H1 (cell line): ENCODE data around the gene FKBP10. TPM values are rescaled to one million over a fixed set of nuclear protein-coding genes. Genes with fewer than 3 reads are reported as not detected.

Source experiments
- CTCF ChIA-PET: fragments of 300-600 bp; sonication (Branson Sonifier 250); formaldehyde crosslinking; loops from one replicate; lab custom pipeline; 2021; ENCODE audit not compliant: partially characterized antibody; lab: Charles Lee
- POLR2A ChIA-PET: fragments of 300-600 bp; sonication (Branson Sonifier 250); formaldehyde crosslinking; loops from one replicate; lab custom pipeline; 2021; ENCODE audit warnings: inconsistent platforms; ENCODE audit not compliant: partially characterized antibody; lab: Charles Lee
- DNase-seq, 2 experiments: peaks; one replicate each; pipeline versions ENCODE4 v3.0.0 to v3.0.0-alpha.2; 2010 to 2022; ENCODE audit warnings: low spot score in 2 of 2, low read depth in 1 of 2, mixed read lengths in 1 of 2
- FAIRE-seq: peaks from 2 replicates; lab custom pipeline; 2011; peaks lifted over from hg19 to GRCh38; lab: Jason Lieb, UNC
- H2AFZ ChIP-seq: 2 replicates; pipeline ENCODE4 v1.8.1; 2012; ENCODE audit warnings: low read length, inconsistent platforms
- H2AK5ac ChIP-seq: 2 replicates; pipeline ENCODE4 v1.6.1; 2013; ENCODE audit warnings: low read depth, low read length
- H2BK120ac ChIP-seq: replicated peaks from 2 replicates; pipeline ENCODE3; 2013; ENCODE audit warnings: low read depth, low read length, inconsistent platforms
- H2BK12ac ChIP-seq: 2 replicates; pipeline ENCODE4 v1.6.1; 2013; ENCODE audit warnings: low read depth, low read length
- H2BK15ac ChIP-seq: 2 replicates; pipeline ENCODE4 v1.6.1; 2013; ENCODE audit warnings: low read length
- H2BK20ac ChIP-seq: 2 replicates; pipeline ENCODE4 v1.6.1; 2013; ENCODE audit warnings: low read length
- H2BK5ac ChIP-seq: 2 replicates; pipeline ENCODE4 v1.6.1; 2013; ENCODE audit warnings: low read depth, low read length
- H3K14ac ChIP-seq: 2 replicates; pipeline ENCODE4 v1.6.1; 2013; ENCODE audit warnings: inconsistent platforms; ENCODE audit not compliant: insufficient read length
- H3K18ac ChIP-seq: 2 replicates; pipeline ENCODE4 v1.6.1; 2013; ENCODE audit warnings: low read length; ENCODE audit errors: extremely low read depth
- H3K23ac ChIP-seq: 2 replicates; pipeline ENCODE4 v1.6.1; 2013; ENCODE audit warnings: inconsistent platforms; ENCODE audit not compliant: insufficient read length
- H3K23me2 ChIP-seq: 2 replicates; pipeline ENCODE4 v1.6.1; 2013; ENCODE audit warnings: low read depth, low read length
- H3K27ac ChIP-seq: 2 replicates; pipeline ENCODE4 v1.6.1; 2011; ENCODE audit warnings: low read depth, low read length, inconsistent platforms
- H3K27me3 ChIP-seq, 4 experiments: replicated peaks in 1 of 4; 1 replicate in 1 of 4; 2 replicates in 3 of 4; pipeline versions ENCODE4 v1.6.1 to v1.8.1; 2011 to 2013; ENCODE audit warnings: low read length in 3 of 4, mild to moderate bottlenecking in 3 of 4, inconsistent platforms in 2 of 4, mixed read lengths in 2 of 4, moderate library complexity in 1 of 4; ENCODE audit not compliant: control insufficient read depth in 3 of 4, insufficient read depth in 3 of 4; ENCODE audit errors: extremely low read depth in 1 of 4
- H3K36me3 ChIP-seq, 4 experiments: 2 replicates each; pipeline versions ENCODE4 v1.6.1 to v1.8.1; 2011 to 2013; ENCODE audit warnings: mild to moderate bottlenecking in 4 of 4, low read length in 3 of 4, moderate library complexity in 2 of 4, control low read depth in 1 of 4, inconsistent platforms in 1 of 4; ENCODE audit not compliant: insufficient read depth in 4 of 4, control insufficient read depth in 2 of 4
- H3K4ac ChIP-seq: replicated peaks from 2 replicates; pipeline ENCODE3; 2013; ENCODE audit warnings: low read length, low read depth, mixed read lengths, inconsistent platforms; ENCODE audit not compliant: insufficient read length
- H3K4me1 ChIP-seq, 4 experiments: replicated peaks in 1 of 4; 1 replicate in 1 of 4; 2 replicates in 3 of 4; pipeline versions ENCODE4 v1.6.1 to v1.8.1; 2011 to 2013; ENCODE audit warnings: low read length in 3 of 4, inconsistent platforms in 2 of 4, mixed read lengths in 1 of 4; ENCODE audit not compliant: insufficient read depth in 4 of 4, control insufficient read depth in 3 of 4
- H3K4me2 ChIP-seq, 2 experiments: 2 replicates each; pipeline versions ENCODE4 v1.6.1 to v1.8.1; 2011 to 2013; ENCODE audit warnings: low read depth in 2 of 2, low read length in 2 of 2, control low read depth in 1 of 2, inconsistent platforms in 1 of 2, mild to moderate bottlenecking in 1 of 2; ENCODE audit not compliant: insufficient read depth in 1 of 2
- H3K4me3 ChIP-seq, 4 experiments: fragments of 200-600, 300-600 bp in 1 of 4; sonication (generic), shearing (Covaris generic), sonication (Bioruptor Twin) in 1 of 4; 2 replicates each; pipeline versions ENCODE4 v1.5.1 to v1.8.1; 2011 to 2016; ENCODE audit warnings: low read length in 4 of 4, low read depth in 3 of 4, control low read depth in 2 of 4, inconsistent platforms in 2 of 4, mild to moderate bottlenecking in 2 of 4, mixed read lengths in 1 of 4, moderate library complexity in 1 of 4; ENCODE audit not compliant: insufficient read depth in 2 of 4; ENCODE audit errors: extremely low read depth in 1 of 4
- H3K56ac ChIP-seq: replicated peaks from 2 replicates; pipeline ENCODE3; 2013; ENCODE audit warnings: low read depth, mild to moderate bottlenecking, mixed read lengths, low read length, inconsistent platforms; ENCODE audit not compliant: insufficient read length
- H3K79me1 ChIP-seq: 2 replicates; pipeline ENCODE4 v1.6.1; 2013; ENCODE audit warnings: low read depth, low read length, control low read depth
- H3K79me2 ChIP-seq, 2 experiments: 2 replicates each; pipeline versions ENCODE4 v1.6.1 to v1.8.1; 2012 to 2013; ENCODE audit warnings: low read length in 2 of 2, mild to moderate bottlenecking in 2 of 2, inconsistent platforms in 1 of 2; ENCODE audit not compliant: insufficient read depth in 2 of 2, control insufficient read depth in 1 of 2
- H3K9ac ChIP-seq, 4 experiments: replicated peaks in 1 of 4; 1 replicate in 1 of 4; 2 replicates in 3 of 4; pipeline versions ENCODE4 v1.6.1 to v1.8.1; 2011 to 2013; ENCODE audit warnings: low read depth in 3 of 4, low read length in 3 of 4, control low read depth in 2 of 4, mild to moderate bottlenecking in 2 of 4, moderate library complexity in 2 of 4, inconsistent platforms in 1 of 4; ENCODE audit errors: extremely low read depth in 1 of 4
- H3K9me3 ChIP-seq, 2 experiments: 2 replicates each; pipeline versions ENCODE4 v1.6.1 to v1.8.1; 2012 to 2013; ENCODE audit warnings: mild to moderate bottlenecking in 2 of 2, moderate library complexity in 2 of 2, control low read depth in 1 of 2, inconsistent platforms in 1 of 2, low read depth in 1 of 2, low read length in 1 of 2, mixed read lengths in 1 of 2; ENCODE audit not compliant: insufficient read depth in 2 of 2
- H4K20me1 ChIP-seq, 2 experiments: replicated peaks in 1 of 2; 2 replicates each; pipeline versions ENCODE3 to v1.8.1; 2011 to 2013; ENCODE audit warnings: inconsistent platforms in 2 of 2, low read length in 2 of 2, mild to moderate bottlenecking in 1 of 2; ENCODE audit not compliant: insufficient read depth in 2 of 2, control insufficient read depth in 1 of 2
- H4K5ac ChIP-seq: 2 replicates; pipeline ENCODE4 v1.6.1; 2013; ENCODE audit warnings: low read length, low read depth, mixed read lengths, inconsistent platforms; ENCODE audit not compliant: insufficient read length
- H4K8ac ChIP-seq: 2 replicates; pipeline ENCODE4 v1.8.0; 2013; ENCODE audit warnings: mild to moderate bottlenecking, moderate library complexity, low read length, inconsistent platforms; ENCODE audit not compliant: insufficient read depth; ENCODE audit errors: extremely low read depth
- H4K91ac ChIP-seq: replicated peaks from 2 replicates; pipeline ENCODE3; 2013; ENCODE audit warnings: low read length, mixed read lengths, inconsistent platforms; ENCODE audit not compliant: insufficient read length
- CEBPB ChIP-seq: IDR thresholded peaks from 2 replicates; pipeline ENCODE4 v1.6.1; 2012; ENCODE audit warnings: low read depth, low read length
- CTCF ChIP-seq, 3 experiments: IDR thresholded peaks; 1 replicate in 2 of 3; 2 replicates in 1 of 3; pipeline versions ENCODE4 v1.5.1 to v1.6.1; 2011; ENCODE audit warnings: low read length in 3 of 3, mild to moderate bottlenecking in 3 of 3, inconsistent platforms in 2 of 3, low read depth in 1 of 3, moderate library complexity in 1 of 3; ENCODE audit not compliant: insufficient read depth in 1 of 3; ENCODE audit errors: control extremely low read depth in 1 of 3
- FOSL1 ChIP-seq: IDR thresholded peaks from 2 replicates; pipeline ENCODE4 v1.6.1; 2011; ENCODE audit warnings: mild to moderate bottlenecking, low read depth, low read length, moderate library complexity; ENCODE audit not compliant: insufficient read depth
- NANOG ChIP-seq: IDR thresholded peaks from 2 replicates; pipeline ENCODE4 v1.6.1; 2011; ENCODE audit warnings: low read length, low read depth, mild to moderate bottlenecking, inconsistent platforms; ENCODE audit not compliant: insufficient read depth, poor library complexity, severe bottlenecking
- POLR2AphosphoS5 ChIP-seq: IDR thresholded peaks from 2 replicates; pipeline ENCODE4 v1.6.1; 2011; ENCODE audit warnings: low read depth, low read length
- RXRA ChIP-seq: IDR thresholded peaks from 2 replicates; pipeline ENCODE4 v1.6.1; 2011; ENCODE audit warnings: low read depth, mild to moderate bottlenecking, low read length, moderate library complexity; ENCODE audit not compliant: insufficient read depth
- TAF1 ChIP-seq: IDR thresholded peaks from 2 replicates; pipeline ENCODE4 v1.6.1; 2011; ENCODE audit warnings: mild to moderate bottlenecking, low read depth, low read length
- TAF7 ChIP-seq: optimal IDR thresholded peaks from 2 replicates; pipeline ENCODE3; 2011; ENCODE audit warnings: low read depth, mild to moderate bottlenecking, inconsistent platforms, low read length, moderate library complexity, borderline replicate concordance
- WGBS, 2 experiments: shearing (Covaris generic) in 1 of 2; methylation state at CpG; one replicate each; pipeline versions ENCODE4 v1.1.6 to v1.1.7; 2013 to 2015; ENCODE audit warnings: low lambda C conversion rate in 2 of 2, mixed read lengths in 2 of 2, inconsistent platforms in 1 of 2, low coverage in 1 of 2, missing lambda C conversion rate in 1 of 2; ENCODE audit not compliant: insufficient replicate concordance in 2 of 2, insufficient coverage in 1 of 2, insufficient read length in 1 of 2; ENCODE audit errors: extremely low coverage in 1 of 2, missing lambda C conversion rate in 1 of 2; 5-methylcytosine and 5-hydroxymethylcytosine counted together
- polyA plus RNA-seq, 7 experiments: library from polyadenylated mRNA; depleted of rRNA in 3 of 7; stranded (reverse) in 5 of 7; unstranded in 2 of 7; fragments of >200 nt in 5 of 7; fragments of 200-250 nt in 2 of 7; gene quantifications; 1 replicate in 5 of 7; 2 replicates in 1 of 7; 4 replicates in 1 of 7; pipeline versions ENCODE4 v1.2.1 to v1.2.3, GENCODE V29; 2011 to 2013; ENCODE audit warnings: missing spikeins in 2 of 7, mixed read lengths in 2 of 7
- total RNA-seq: library from RNA; stranded (reverse); fragmentation: NEBNext Ultra II Directional; extraction: Animal tissue kit (Norgen Biotek cat#: 25700); gene quantifications from 2 replicates; pipeline ENCODE4 v1.2.1, GENCODE V29; 2021

Gene FKBP10
- total and polyA plus RNA-seq, 2 of the 8 experiments (the other 6 are each of a cell fraction or from before 2014, with no cell fraction given): 173 to 283 TPM

GRCh38 chr17:41793784-41794539, 18.8 kb upstream of the FKBP10 start:
- Histone ChIP-seq H3K27ac (no peak overlapping the region; the same call in 1 of the 2 replicates), H3K4me2 (peak overlapping the region; percentile 72 to 79), H2AFZ (no peak overlapping the region)
- TF ChIP-seq TAF7: no peak
- TF ChIP-seq TAF1: peak; percentile 38; the same call in 1 of the 2 replicates
- TF ChIP-seq NANOG: peak; percentile 14
- 0 out of 2 replicates have a peak, but pooled peaks have one; percentile 68 for TF ChIP-seq RXRA
- peak; percentile 52 for TF ChIP-seq POLR2AphosphoS5
- TF ChIP-seq CEBPB: no peak
- no peak for TF ChIP-seq FOSL1
- peak in 1 of 3 experiments; percentile 20; a peak in 2 of 4 replicates for TF ChIP-seq CTCF (IDR thresholded peaks at IDR 0.05; ENCODE audit: control extremely low read depth in 1 of 3, insufficient read depth in 1 of 3, low read depth in 1 of 3, low read length in 3 of 3)

More at GRCh38 chr17:41793784-41794539, 18.8 kb upstream of the FKBP10 start:
- no peak overlapping the region for H4K8ac ChIP-seq
- no peak overlapping the region for H2AK5ac ChIP-seq
- H3K27me3 ChIP-seq: peaks cover 0 to 4% (median 2%) of the 10 kb centered on the region in 4 experiments; a peak in 4 of 7 replicates
- H3K9me3 ChIP-seq: no peaks in the 10 kb centered on the region
- DNase-seq: peak in 1 of 2 experiments; percentile 76
- no peak overlapping the region for H2BK15ac ChIP-seq
- no peak overlapping the region for H4K5ac ChIP-seq
- H2BK5ac ChIP-seq: no peak overlapping the region
- peak overlapping the region in 1 of 4 experiments; percentile 17; a peak in 2 of 7 replicates for H3K9ac ChIP-seq
- H4K20me1 ChIP-seq: no peaks in the 10 kb centered on the region
- H3K4ac ChIP-seq: no peak overlapping the region
- ChIA-PET CTCF (interaction anchor here (0.8 to 10.9 kb wide), 13 partner anchors 6 to 274 kb away, joined by 3 to 149 read pairs (median 4); partner anchors contain the start of gene JUP), POLR2A (interaction anchor here (0.7 to 4.2 kb wide), 8 partner anchors 9 to 105 kb away, joined by 3 to 41 read pairs (median 5); partner anchors contain the start of genes FKBP10, HAP1, JUP and P3H4)
- H3K79me2 ChIP-seq: no peaks in the 10 kb centered on the region
- H3K18ac ChIP-seq: no peak overlapping the region; the same call in 1 of the 2 replicates
- H3K14ac ChIP-seq: no peak overlapping the region
- H4K91ac ChIP-seq: no peak overlapping the region
- no peaks in the 10 kb centered on the region; the same call in 1 of the 2 replicates for H3K23me2 ChIP-seq
- no peak overlapping the region for H2BK20ac ChIP-seq
- H3K23ac ChIP-seq: no peak overlapping the region
- no peaks in the 10 kb centered on the region for H3K79me1 ChIP-seq
- WGBS, 2 experiments: 33% methylated on average over 14 of the region's 14 CpGs; no CpG with 5 or more reads in 1 of the 2 experiments
- no peak for FAIRE-seq
- no peak overlapping the region for H3K56ac ChIP-seq
- peak overlapping the region in 1 of 4 experiments; percentile 47; a peak in 3 of 8 replicates for H3K4me3 ChIP-seq
- H3K36me3 ChIP-seq: no peaks in the 10 kb centered on the region
- no peak overlapping the region for H2BK120ac ChIP-seq
- H3K4me1 ChIP-seq: peaks cover 6 to 19% (median 15%) of the 10 kb centered on the region in 4 experiments
- peak overlapping the region; percentile 9; the same call in 1 of the 2 replicates for H2BK12ac ChIP-seq
